ENCODE data around the gene MYO3B. TPM values are rescaled to one million over a fixed set of nuclear protein-coding genes. Genes with fewer than 3 reads are reported as not detected.

MYO3B gene
- total RNA-seq, 1 experiment from 2014 or later = 0.50 TPM

GRCh38 chr2:170463206-170463537 is 285.2 kb downstream of the MYO3B start:
- ChIA-PET CTCF (interaction anchor here (2.7 kb wide), 1 partner anchor 353 kb away, joined by 10 read pairs; the partner anchor contains the start of gene GAD1), POLR2A (no interaction called here)
- ATAC-seq (no peak), DNase-seq (ENCODE audit: low spot score) (no peak)
- peaks cover 14% of the 10 kb centered on the region for H3K9me3 Mint-ChIP-seq
- H3K36me3 Mint-ChIP-seq = peaks cover 15% of the 10 kb centered on the region
- H3K4me3 Mint-ChIP-seq = no peak overlapping the region
- peaks cover 24% of the 10 kb centered on the region for H3K4me1 Mint-ChIP-seq
- H3K27me3 Mint-ChIP-seq (ENCODE audit: low read depth) = peaks cover 5% of the 10 kb centered on the region; the same call in 1 of the 2 replicates
- TF ChIP-seq HMGXB4 (CRISPR knock-in tag; IDR thresholded peaks at IDR 0.05) (no peak), RELA (CRISPR knock-in tag; IDR thresholded peaks at IDR 0.05; ENCODE audit: borderline replicate concordance) (no peak), FOXP1 (CRISPR knock-in tag; IDR thresholded peaks at IDR 0.05; ENCODE audit: borderline replicate concordance) (no peak), TP53 (CRISPR knock-in tag; IDR thresholded peaks at IDR 0.05) (no peak), NFE2L1 (CRISPR knock-in tag; IDR thresholded peaks at IDR 0.05) (no peak), JAZF1 (CRISPR knock-in tag; IDR thresholded peaks at IDR 0.05) (no peak), PRDM15 (CRISPR knock-in tag; IDR thresholded peaks at IDR 0.05) (no peak), ZNF317 (CRISPR knock-in tag; IDR thresholded peaks at IDR 0.05; ENCODE audit: borderline replicate concordance, low read depth) (no peak), AR (CRISPR knock-in tag; IDR thresholded peaks at IDR 0.05) (no peak)
- no peak overlapping the region for H3K27ac Mint-ChIP-seq

- Mint-ChIP-seq H3K9me3 (peaks cover 7% of the 10 kb centered on the region; the same call in 1 of the 2 replicates), H3K4me3 (no peak overlapping the region), H3K36me3 (peaks cover 7% of the 10 kb centered on the region), H3K27me3 (ENCODE audit: low read depth) (0 out of 2 replicates have a peak, but pooled peaks cover under 1% of the 10 kb centered on the region), H3K4me1 (peaks cover 28% of the 10 kb centered on the region), H3K27ac (no peak overlapping the region)
- no peak for ATAC-seq
- no peak for DNase-seq (ENCODE audit: low spot score)
- POLR2A ChIA-PET = interaction anchor here (0.6 kb wide), 1 partner anchor 39 kb away, joined by 6 read pairs; no protein-coding TSS in a partner anchor
- CTCF ChIA-PET = no interaction called here
- TF ChIP-seq ZNF416 (CRISPR knock-in tag; IDR thresholded peaks at IDR 0.05) (no peak), USF1 (CRISPR knock-in tag; IDR thresholded peaks at IDR 0.05) (no peak), ZNF423 (CRISPR knock-in tag; IDR thresholded peaks at IDR 0.05) (no peak), FOXP1 (CRISPR knock-in tag; IDR thresholded peaks at IDR 0.05; ENCODE audit: borderline replicate concordance) (no peak), NR3C1 (CRISPR knock-in tag; conservative IDR thresholded peaks at IDR 0.05; ENCODE audit: low read depth) (no peak), ZNF532 (CRISPR knock-in tag; IDR thresholded peaks at IDR 0.05; ENCODE audit: borderline replicate concordance) (no peak), RELA (CRISPR knock-in tag; IDR thresholded peaks at IDR 0.05; ENCODE audit: borderline replicate concordance) (no peak), ZNF425 (CRISPR knock-in tag; conservative IDR thresholded peaks at IDR 0.05) (no peak), SMAD4 (CRISPR knock-in tag; IDR thresholded peaks at IDR 0.05) (no peak), GRHL2 (CRISPR knock-in tag; IDR thresholded peaks at IDR 0.05; ENCODE audit: insufficient replicate concordance, severe bottlenecking) (no peak), ZMAT4 (CRISPR knock-in tag; IDR thresholded peaks at IDR 0.05) (no peak), SP1 (CRISPR knock-in tag; conservative IDR thresholded peaks at IDR 0.05) (no peak)
These were observed 286.3 kb downstream of the MYO3B start for GRCh38 chr2:170464268-170464667.

All from WTC11 (cell line).